ENCODE results near the gene PAK4.
"Not testable (repeated sequence)": the region's sequence is repeated elsewhere in the genome, so short reads cannot be mapped to it uniquely, and the experiment has no call there.

- TF ChIP-seq, protein P1, sequence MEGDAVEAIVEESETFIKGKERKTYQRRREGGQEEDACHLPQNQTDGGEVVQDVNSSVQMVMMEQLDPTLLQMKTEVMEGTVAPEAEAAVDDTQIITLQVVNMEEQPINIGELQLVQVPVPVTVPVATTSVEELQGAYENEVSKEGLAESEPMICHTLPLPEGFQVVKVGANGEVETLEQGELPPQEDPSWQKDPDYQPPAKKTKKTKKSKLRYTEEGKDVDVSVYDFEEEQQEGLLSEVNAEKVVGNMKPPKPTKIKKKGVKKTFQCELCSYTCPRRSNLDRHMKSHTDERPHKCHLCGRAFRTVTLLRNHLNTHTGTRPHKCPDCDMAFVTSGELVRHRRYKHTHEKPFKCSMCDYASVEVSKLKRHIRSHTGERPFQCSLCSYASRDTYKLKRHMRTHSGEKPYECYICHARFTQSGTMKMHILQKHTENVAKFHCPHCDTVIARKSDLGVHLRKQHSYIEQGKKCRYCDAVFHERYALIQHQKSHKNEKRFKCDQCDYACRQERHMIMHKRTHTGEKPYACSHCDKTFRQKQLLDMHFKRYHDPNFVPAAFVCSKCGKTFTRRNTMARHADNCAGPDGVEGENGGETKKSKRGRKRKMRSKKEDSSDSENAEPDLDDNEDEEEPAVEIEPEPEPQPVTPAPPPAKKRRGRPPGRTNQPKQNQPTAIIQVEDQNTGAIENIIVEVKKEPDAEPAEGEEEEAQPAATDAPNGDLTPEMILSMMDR (IDR thresholded peaks at IDR 0.05; ENCODE audit: control extremely low read depth in 1 of 3, insufficient read depth in 1 of 3, low read depth in 1 of 3, low read length in 3 of 3), result not testable (repeated sequence)
- TF ChIP-seq MAFK (IDR thresholded peaks at IDR 0.05; ENCODE audit: low read depth, low read length); JUND (IDR thresholded peaks at IDR 0.05; ENCODE audit: low read length); POLR2A (IDR thresholded peaks at IDR 0.05; ENCODE audit: control extremely low read depth in 1 of 2, low read depth in 2 of 2, low read length in 2 of 2); SUZ12 (IDR thresholded peaks at IDR 0.05; ENCODE audit: low read length); RAD21 (IDR thresholded peaks at IDR 0.05 in 1 of 2, conservative IDR thresholded peaks at IDR 0.05 in 1 of 2; ENCODE audit: low read depth in 2 of 2, low read length in 2 of 2); SRF (IDR thresholded peaks at IDR 0.05; ENCODE audit: low read depth, low read length); BCL11A (IDR thresholded peaks at IDR 0.05; ENCODE audit: low read depth in 2 of 2, low read length in 2 of 2); EZH2 (IDR thresholded peaks at IDR 0.05; ENCODE audit: low read depth, low read length, severe bottlenecking); RXRA (IDR thresholded peaks at IDR 0.05; ENCODE audit: insufficient read depth, low read depth, low read length); KDM5A (IDR thresholded peaks at IDR 0.05; ENCODE audit: low read length); JUN (IDR thresholded peaks at IDR 0.05; ENCODE audit: low read depth, low read length); RNF2 (IDR thresholded peaks at IDR 0.05; ENCODE audit: borderline replicate concordance, low read depth, low read length, missing control alignments, poor library complexity, severe bottlenecking): not testable (repeated sequence)
- TF ChIP-seq, protein P2, sequence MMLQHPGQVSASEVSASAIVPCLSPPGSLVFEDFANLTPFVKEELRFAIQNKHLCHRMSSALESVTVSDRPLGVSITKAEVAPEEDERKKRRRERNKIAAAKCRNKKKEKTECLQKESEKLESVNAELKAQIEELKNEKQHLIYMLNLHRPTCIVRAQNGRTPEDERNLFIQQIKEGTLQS (IDR thresholded peaks at IDR 0.05; ENCODE audit: insufficient read depth, low read depth, low read length), result not testable (repeated sequence)
These were observed 89.7 kb downstream of the PAK4 start for GRCh38 chr19:39215323-39215722.
